GM21825 (cell line): ENCODE results near the gene LRTM2.

Experiments used
- ATAC-seq: cut with Tn5 transposase; IDR thresholded peaks from one replicate; pipeline ENCODE4 v1.9.1; 2021; ENCODE audit warnings: mild to moderate bottlenecking, moderate library complexity; ENCODE audit not compliant: unreplicated experiment

The LRTM2 gene

GRCh38 chr12:1820191-1820895 is at the start of gene LRTM2:
TSS of gene LRTM2 (plus strand) at chr12:1820565. CDS start at chr12:1828149, 7,584 bp downstream.
- no peak for ATAC-seq

DNA sequence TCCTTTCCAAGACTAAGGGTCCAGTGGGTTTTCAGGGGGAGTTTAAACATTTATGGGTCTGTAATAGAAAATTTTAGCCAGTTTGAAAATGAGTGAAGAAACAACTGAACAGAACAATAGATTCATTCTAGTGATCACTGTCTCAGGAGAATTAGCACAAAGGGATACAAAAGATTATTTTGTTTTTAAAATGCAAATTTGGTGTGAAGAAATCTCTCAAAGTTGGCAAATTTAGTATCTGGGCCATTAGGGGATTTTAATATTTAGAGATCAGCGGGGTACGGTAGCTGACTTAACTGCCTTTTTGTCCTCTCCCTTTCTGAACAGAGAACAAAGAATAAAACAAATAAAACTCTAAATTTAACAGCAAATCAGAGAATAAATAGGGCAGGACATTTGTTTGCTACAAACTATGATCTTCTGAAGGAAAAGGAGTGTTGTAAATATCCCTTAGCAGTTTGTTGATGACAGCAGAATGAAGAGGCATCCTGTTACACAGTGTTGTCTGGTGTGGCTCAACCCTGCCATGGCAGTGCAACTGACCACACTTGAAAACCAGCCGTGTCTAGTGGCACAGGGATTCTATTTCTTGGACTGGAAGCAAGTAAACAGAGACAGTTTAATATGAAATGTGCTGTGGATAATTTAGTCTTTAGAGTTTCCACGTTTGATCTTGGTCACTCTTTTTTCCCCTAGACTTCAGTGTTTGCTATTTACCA is 46.3 kb upstream of the LRTM2 start:
- no peak for ATAC-seq

DNA sequence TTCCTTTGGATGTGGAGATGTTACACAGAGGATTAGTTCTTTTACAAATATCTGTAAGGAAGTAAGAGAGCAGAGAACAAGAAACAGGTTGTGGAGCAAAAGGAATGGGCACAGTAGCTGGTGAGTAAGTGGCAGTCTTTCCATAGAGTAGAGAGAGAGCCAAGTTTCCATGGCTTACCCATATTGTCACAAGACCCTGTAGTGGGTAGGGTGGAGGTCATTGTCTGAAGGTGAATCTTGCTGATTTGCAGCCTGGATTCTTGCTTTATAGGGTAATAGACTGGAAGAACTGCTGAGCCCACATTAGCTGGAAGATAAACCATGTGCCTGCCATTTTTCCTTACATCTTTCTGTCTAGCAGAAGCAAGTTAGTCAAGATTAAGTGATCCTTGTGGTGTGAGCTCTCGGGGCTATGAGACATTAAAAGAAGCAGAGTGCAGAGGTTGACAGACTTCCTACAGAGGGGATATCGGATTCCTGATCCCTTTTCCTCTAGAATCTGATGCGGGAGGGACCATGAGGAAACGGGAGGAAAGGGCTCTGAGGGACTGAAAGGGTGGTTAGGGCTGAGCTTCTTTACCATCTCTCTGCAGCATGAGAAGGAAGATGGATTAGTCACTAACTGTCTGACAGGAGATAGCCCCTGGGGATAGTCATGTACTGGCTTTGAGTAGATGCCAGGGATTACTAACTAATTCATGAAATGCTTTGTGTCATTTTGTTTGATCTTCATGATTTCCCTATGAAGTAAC is 44.0 kb upstream of the LRTM2 start:
- no peak for ATAC-seq

GRCh38 chr12:1777798-1778197 is 42.6 kb upstream of the LRTM2 start:
- ATAC-seq = no peak

GRCh38 chr12:1778911-1779310 is 41.5 kb upstream of the LRTM2 start:
- no peak for ATAC-seq

DNA sequence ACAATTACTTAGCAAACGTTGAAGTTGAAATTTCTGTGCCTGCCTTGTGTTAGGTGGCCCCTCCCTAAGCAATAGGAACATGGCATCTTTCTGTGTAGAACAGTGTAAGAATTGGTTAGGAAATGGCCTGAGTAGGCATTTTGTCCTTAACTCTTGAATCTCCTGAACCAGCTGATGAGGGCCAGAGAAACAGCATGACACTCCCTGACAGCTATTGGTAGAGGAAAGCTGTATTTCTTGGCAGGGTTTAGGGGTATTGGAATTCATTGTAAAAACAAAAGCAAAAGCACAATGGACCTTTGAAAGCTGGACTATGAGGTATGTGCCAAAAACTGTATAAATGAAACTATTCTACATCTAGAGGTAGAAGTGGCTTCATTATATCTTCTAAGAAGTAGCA is 40.6 kb upstream of the LRTM2 start:
- ATAC-seq = no peak

DNA sequence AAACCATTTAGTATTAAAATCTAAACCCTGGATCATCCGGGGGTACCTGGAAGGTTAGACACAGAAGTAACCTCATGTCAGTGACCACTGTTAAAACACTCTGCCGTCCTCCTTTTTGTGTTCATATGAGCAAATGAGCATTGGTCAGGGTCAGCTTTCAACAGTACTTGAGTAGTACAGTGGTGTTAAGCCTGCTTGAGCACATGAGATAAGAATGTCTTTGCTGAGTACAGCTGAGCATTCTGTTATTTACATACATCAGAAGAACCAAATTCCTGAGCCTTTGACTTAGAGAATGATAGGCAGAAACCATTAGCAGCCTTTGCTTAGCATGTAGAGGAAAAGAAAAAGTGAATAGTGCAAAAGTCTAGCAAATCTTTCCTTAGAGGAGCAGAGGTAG is 38.6 kb upstream of the LRTM2 start:
- ATAC-seq = no peak

DNA sequence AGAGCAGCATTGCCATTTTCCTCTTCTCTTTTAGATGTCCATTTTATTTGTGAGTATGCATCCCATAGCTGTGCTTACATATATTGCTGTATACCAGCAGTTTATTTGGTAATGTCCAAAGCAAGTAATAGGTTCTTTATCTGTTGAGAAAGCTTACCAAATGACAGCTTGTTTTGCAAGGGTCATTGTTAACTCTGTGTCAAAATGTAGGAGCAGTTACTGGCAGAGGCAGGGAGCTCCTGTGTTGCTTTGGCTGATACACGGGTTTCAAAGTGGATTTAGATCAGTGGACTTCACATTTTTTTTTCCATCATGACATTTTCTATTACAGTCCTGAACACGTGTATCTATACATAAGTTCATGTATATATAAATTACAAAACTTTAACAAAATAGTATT is 38.1 kb upstream of the LRTM2 start:
- ATAC-seq = no peak

GRCh38 chr12:1787714-1788113 is 32.7 kb upstream of the LRTM2 start:
- no peak for ATAC-seq

DNA sequence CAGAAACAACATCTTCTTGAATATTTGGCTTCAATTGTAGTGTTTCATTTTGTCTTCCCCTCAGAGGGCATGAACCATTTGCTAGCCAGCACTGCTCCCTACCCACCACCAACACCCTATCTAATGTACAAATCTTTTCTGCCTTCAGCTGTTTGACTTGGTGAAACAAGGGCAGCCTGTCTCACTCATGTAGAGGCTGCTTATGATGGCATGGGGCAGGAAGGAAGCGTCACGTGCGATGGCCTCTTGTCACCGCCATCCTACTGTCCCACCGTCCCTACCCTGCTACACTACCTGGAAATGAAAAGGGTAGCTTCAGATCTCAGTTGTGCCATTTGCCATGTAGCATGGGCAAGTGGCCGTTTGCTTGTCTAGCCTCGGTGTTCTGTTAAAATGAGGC is 29.9 kb upstream of the LRTM2 start:
- ATAC-seq = no peak

- no peak for ATAC-seq
Measured at GRCh38 chr12:1791104-1791841, 29.1 kb upstream of the LRTM2 start.

DNA sequence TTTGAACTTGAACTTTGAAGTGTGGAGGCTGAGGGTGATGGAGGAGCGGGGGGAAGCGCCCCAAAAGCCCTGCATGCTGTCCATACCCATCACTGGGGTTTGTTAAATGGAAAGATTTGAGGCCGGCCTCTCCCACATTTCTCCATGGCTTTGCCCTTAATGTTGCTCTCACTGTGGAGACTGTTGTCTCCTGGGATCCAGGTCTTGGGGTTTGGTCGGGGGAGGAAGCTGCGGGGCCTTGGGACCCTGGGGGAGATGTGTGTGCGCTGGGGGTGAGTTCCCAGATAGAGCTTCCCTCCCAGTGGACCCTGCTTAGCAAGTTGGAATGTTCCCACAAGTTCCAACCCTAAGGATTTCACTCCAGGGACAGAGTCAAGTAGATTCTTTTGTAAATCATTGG is 28.0 kb upstream of the LRTM2 start:
- no peak for ATAC-seq

DNA sequence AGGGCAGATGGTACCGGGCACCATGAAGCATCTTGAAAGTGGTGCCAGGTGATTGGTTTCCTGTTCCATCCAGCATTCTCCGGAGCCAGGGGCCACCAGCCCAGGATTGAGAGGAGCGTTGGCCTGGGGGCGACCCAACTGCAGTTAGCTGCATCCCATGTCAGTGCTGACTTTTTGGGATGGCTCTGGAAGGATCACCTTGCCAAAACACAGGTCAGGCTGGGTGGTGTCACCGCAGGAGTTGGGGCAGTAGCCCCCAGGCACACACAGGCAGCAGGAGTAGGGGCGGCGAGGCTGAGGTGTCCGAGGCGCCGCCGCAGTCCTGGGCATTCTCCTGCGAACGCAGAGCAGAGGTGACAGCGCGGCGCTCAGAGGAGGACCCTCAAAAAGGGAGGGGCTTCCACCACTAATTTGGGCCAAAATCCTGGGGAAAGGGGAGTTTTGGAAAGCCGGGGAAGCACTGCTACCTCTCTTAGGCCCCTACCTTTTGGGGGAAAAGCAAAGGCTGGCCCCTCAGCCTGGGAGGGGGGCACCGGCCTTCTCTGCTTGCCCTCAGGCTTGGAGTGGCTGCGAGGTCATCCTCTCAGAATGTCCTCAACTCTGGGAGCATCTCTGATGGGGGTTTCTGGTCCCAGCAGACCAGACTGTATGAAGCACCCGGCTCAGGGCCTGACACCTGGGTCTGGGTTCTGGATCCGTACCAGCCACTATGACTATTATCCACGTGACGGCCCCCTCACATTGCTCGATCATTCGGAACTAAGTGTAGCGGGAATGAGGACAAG is 26.7 kb upstream of the LRTM2 start:
- ATAC-seq = no peak

GRCh38 chr12:1794440-1795090 is 25.8 kb upstream of the LRTM2 start:
- no peak for ATAC-seq

- ATAC-seq = no peak
Measured at GRCh38 chr12:1795221-1795784, 25.1 kb upstream of the LRTM2 start.

DNA sequence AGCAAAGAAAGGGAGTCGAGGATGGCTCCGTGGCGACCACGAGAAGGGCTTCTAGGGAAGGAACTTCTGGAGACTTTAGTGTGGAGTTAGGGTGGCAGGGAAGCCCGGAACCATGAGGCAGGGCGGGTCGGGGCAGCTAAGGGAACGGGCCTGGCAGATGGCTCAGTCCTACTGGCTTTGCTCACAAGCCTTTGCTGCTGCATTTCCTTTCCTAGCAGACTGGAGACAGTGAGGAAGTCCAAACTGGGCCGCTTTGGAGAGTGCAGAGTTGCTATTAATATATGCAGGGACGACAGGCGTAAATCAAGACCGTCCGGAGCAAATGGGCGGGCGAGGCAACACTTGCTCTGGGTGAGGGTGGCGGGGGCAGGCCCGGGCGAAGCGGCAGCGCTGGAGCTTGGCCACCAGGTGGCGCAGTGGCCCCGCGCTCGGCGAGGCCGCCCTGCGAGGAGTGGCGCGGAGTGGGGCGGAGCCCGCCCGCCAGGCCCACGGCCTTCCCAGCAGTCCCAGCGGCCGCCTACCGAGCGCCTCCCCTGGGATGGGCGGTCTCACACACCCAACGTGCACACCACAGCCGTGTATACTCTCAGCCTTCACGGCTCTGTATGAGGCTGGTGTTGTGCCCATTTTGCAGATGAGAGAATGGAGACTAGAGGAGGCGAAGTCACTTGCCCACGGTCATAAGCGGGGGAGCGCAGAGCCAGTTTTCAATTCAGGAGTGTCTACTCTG is 24.4 kb upstream of the LRTM2 start:
- ATAC-seq = peak; percentile 77

DNA sequence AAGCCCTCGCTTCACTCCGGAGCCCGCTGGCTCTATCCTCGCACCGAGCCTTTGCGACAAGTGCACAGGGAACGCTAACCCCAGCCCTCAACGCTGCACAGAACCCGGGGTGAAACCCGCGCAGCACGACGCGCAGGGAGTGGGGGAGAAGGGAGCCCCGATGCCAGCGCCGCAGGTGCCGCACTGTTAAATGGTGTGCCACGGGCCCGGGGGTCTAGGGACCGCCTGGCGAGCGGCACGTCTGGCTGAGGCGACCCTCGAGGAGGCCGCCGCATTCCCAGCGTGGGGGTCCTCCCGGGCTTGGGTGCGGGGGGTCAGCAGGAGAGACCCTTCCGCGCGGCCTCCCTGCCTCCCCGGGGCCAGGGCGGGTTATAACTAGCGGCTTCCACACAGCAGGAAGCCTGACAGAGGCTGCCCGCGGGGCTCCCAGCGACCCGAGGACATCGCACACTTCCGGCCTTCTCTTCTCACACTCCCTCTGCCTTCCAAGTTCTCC is 23.8 kb upstream of the LRTM2 start:
- peak; percentile 20 for ATAC-seq

GRCh38 chr12:1797011-1797901 is 23.1 kb upstream of the LRTM2 start:
- ATAC-seq = peak; percentile 20
